ENCODE data around the gene AGK. TPM values are rescaled to one million over a fixed set of nuclear protein-coding genes. Genes with fewer than 3 reads are reported as not detected.

AGK gene
- total and polyA plus RNA-seq, 2 donors (not counting 1 experiment from before 2014, with no cell fraction given): 12.8 to 26.1 TPM

GRCh38 chr7:141534757-141535737 lies 16.2 kb upstream of the AGK start:
- intact Hi-C loops (cut with micrococcal nuclease): loop anchor here (10.0 kb wide), 1 partner anchor 520 kb away; the partner anchor contains the start of gene MRPS33
- Mint-ChIP-seq H3K4me1 (no peaks in the 10 kb centered on the region), H3K27ac (no peak overlapping the region), H3K9me3 (ENCODE audit: insufficient read depth) (no peaks in the 10 kb centered on the region), H3K27me3 (peaks cover 33% of the 10 kb centered on the region), H3K4me3 (no peak overlapping the region)
- Histone ChIP-seq H3K36me3 (replicated peaks in 1 of 2; ENCODE audit: control extremely low read depth in 1 of 2, control insufficient read depth in 1 of 2, extremely low read depth in 1 of 2, insufficient read depth in 2 of 2, low read length in 1 of 2) (no peaks in the 10 kb centered on the region), H3K4me3 (ENCODE audit: control extremely low read depth in 1 of 5, extremely low read depth in 1 of 5, insufficient read depth in 1 of 5, low read depth in 2 of 5, low read length in 4 of 5) (no peak overlapping the region), H2AFZ (ENCODE audit: insufficient read depth, low read depth, low read length, poor library complexity, severe bottlenecking) (no peak overlapping the region), H3K4me1 (ENCODE audit: control insufficient read depth in 2 of 2, insufficient read depth in 2 of 2, low read length in 2 of 2) (no peaks in the 10 kb centered on the region), H3K9me3 (ENCODE audit: control extremely low read depth in 1 of 3, control insufficient read depth in 2 of 3, insufficient read depth in 1 of 3, low read length in 2 of 3) (no peaks in the 10 kb centered on the region), H3K9ac (ENCODE audit: low read length) (no peak overlapping the region), H3K27me3 (replicated peaks in 1 of 4; ENCODE audit: control extremely low read depth in 1 of 4, control insufficient read depth in 3 of 4, insufficient read depth in 4 of 4, low read length in 3 of 4) (peaks cover 0 to 13% (median 5%) of the 10 kb centered on the region in 4 experiments), H3K27ac (ENCODE audit: low read length in 2 of 2) (no peak overlapping the region), H3K79me2 (ENCODE audit: control insufficient read depth, insufficient read depth, low read length) (no peaks in the 10 kb centered on the region), H4K20me1 (ENCODE audit: control insufficient read depth, insufficient read depth, low read length, poor library complexity, severe bottlenecking) (no peaks in the 10 kb centered on the region), H3K4me2 (replicated peaks; ENCODE audit: low read depth, low read length, poor library complexity, severe bottlenecking) (no peak overlapping the region)
- POLR2A ChIA-PET: no interaction called here
- no peak for ATAC-seq (ENCODE audit: low read depth)
- DNase-seq: no peak
- TF ChIP-seq CTCF (IDR thresholded peaks at IDR 0.05): no peak
- TF ChIP-seq EZH2 (IDR thresholded peaks at IDR 0.05; ENCODE audit: borderline replicate concordance, insufficient read depth, low read depth, low read length, poor library complexity, severe bottlenecking): no peak
- WGBS (ENCODE audit: insufficient coverage): 80% methylated on average over 1 of the region's 9 CpGs
- CTCF ChIA-PET: interaction anchor here (1.0 to 3.4 kb wide), 5 partner anchors 9 to 1018 kb away, joined by 3 to 15 read pairs (median 4); no protein-coding TSS in a partner anchor

GRCh38 chr7:141537906-141538305 lies 13.3 kb upstream of the AGK start:
- no peak overlapping the region for H3K27ac Mint-ChIP-seq
- POLR2A ChIA-PET: no interaction called here
- no peak overlapping the region for H3K4me3 Mint-ChIP-seq
- ATAC-seq (ENCODE audit: low read depth) (no peak), DNase-seq (no peak)
- Histone ChIP-seq H3K79me2 (ENCODE audit: control insufficient read depth, insufficient read depth, low read length) (no peaks in the 10 kb centered on the region), H4K20me1 (ENCODE audit: control insufficient read depth, insufficient read depth, low read length, poor library complexity, severe bottlenecking) (no peaks in the 10 kb centered on the region), H3K9me3 (ENCODE audit: control extremely low read depth in 1 of 3, control insufficient read depth in 2 of 3, insufficient read depth in 1 of 3, low read length in 2 of 3) (no peaks in the 10 kb centered on the region), H3K27me3 (replicated peaks in 1 of 4; ENCODE audit: control extremely low read depth in 1 of 4, control insufficient read depth in 3 of 4, insufficient read depth in 4 of 4, low read length in 3 of 4) (peaks cover 0 to 13% (median 5%) of the 10 kb centered on the region in 4 experiments), H3K36me3 (replicated peaks in 1 of 2; ENCODE audit: control extremely low read depth in 1 of 2, control insufficient read depth in 1 of 2, extremely low read depth in 1 of 2, insufficient read depth in 2 of 2, low read length in 1 of 2) (no peaks in the 10 kb centered on the region), H3K27ac (ENCODE audit: low read length in 2 of 2) (no peak overlapping the region), H3K4me2 (replicated peaks; ENCODE audit: low read depth, low read length, poor library complexity, severe bottlenecking) (no peak overlapping the region), H3K4me1 (ENCODE audit: control insufficient read depth in 2 of 2, insufficient read depth in 2 of 2, low read length in 2 of 2) (no peaks in the 10 kb centered on the region), H3K4me3 (ENCODE audit: control extremely low read depth in 1 of 5, extremely low read depth in 1 of 5, insufficient read depth in 1 of 5, low read depth in 2 of 5, low read length in 4 of 5) (no peak overlapping the region), H2AFZ (ENCODE audit: insufficient read depth, low read depth, low read length, poor library complexity, severe bottlenecking) (no peak overlapping the region), H3K9ac (ENCODE audit: low read length) (no peak overlapping the region)
- H3K9me3 Mint-ChIP-seq (ENCODE audit: insufficient read depth): no peaks in the 10 kb centered on the region
- intact Hi-C loops (cut with micrococcal nuclease): loop anchor here (10.0 kb wide), 1 partner anchor 523 kb away; the partner anchor contains the start of gene MRPS33
- CTCF ChIA-PET: no interaction called here
- TF ChIP-seq EZH2 (IDR thresholded peaks at IDR 0.05; ENCODE audit: borderline replicate concordance, insufficient read depth, low read depth, low read length, poor library complexity, severe bottlenecking) (no peak), CTCF (IDR thresholded peaks at IDR 0.05) (no peak)
- no peaks in the 10 kb centered on the region for H3K4me1 Mint-ChIP-seq
- peaks cover 29% of the 10 kb centered on the region for H3K27me3 Mint-ChIP-seq
